HCT116 (cell line): ENCODE results near the gene SLC16A13. TPM values are rescaled to one million over a fixed set of nuclear protein-coding genes. Genes with fewer than 3 reads are reported as not detected.
A peak's percentile ranks its signal among the peaks of the same experiment; 100 is the strongest.

Source experiments
- ATAC-seq: fragments of 200-7000 bp; cut with Tn5 transposase; 2 replicates; pipeline ENCODE4 v1.9.1; 2020; ENCODE audit warnings: mild to moderate bottlenecking, moderate library complexity
- BruUV-seq: library from RNA; stranded (reverse); fragments of 400-500 nt; replicated peaks from 2 replicates; lab custom pipeline; 2021; lab: Mats Ljungman, UMichigan
- CTCF ChIA-PET: fragments of 300-600 bp; sonication (Branson Sonifier 250); formaldehyde crosslinking; loops from one replicate; lab custom pipeline; 2021; ENCODE audit warnings: antibody characterized with exemption; lab: Charles Lee
- POLR2A ChIA-PET: fragments of 300-600, 350-600 bp; sonication (Branson Sonifier 250); formaldehyde crosslinking; loops from one replicate; lab custom pipeline; 2021; ENCODE audit warnings: antibody characterized with exemption; lab: Charles Lee
- RAD21 ChIA-PET, 2 experiments: fragments of 300-600 bp; sonication (Branson Sonifier 250); formaldehyde crosslinking; loops; one replicate each; lab custom pipeline; 2023; ENCODE audit warnings: low total read pairs in 2 of 2; ENCODE audit not compliant: uncharacterized antibody in 2 of 2, unreplicated experiment in 2 of 2, low non-redundant PET in 1 of 2; lab: Charles Lee
- DNase-seq: peaks from one replicate; pipeline ENCODE4 v3.0.0-alpha.2; 2010; ENCODE audit warnings: low read depth, low spot score
- H2AFZ ChIP-seq: fragments of 200-600 bp; shearing (Covaris generic), sonication (generic); 2 replicates; pipeline ENCODE4 v1.6.1; 2017; ENCODE audit warnings: low read depth, mixed run types, mixed read lengths, antibody characterized with exemption, low read length; ENCODE audit not compliant: poor library complexity, severe bottlenecking
- H3K27ac ChIP-seq: 2 replicates; pipeline ENCODE4 v1.5.1; 2012; ENCODE audit warnings: low read depth, low read length
- H3K27me3 ChIP-seq: fragments of 200-600 bp; sonication (generic); 2 replicates; pipeline ENCODE4 v1.6.1; 2016; ENCODE audit warnings: mixed run types, low read length, mixed read lengths; ENCODE audit not compliant: insufficient read depth
- H3K36me3 ChIP-seq, 2 experiments: fragments of 200-500 bp in 1 of 2; fragments of 200-600 bp in 1 of 2; sonication (Bioruptor generic) in 1 of 2; sonication (generic) in 1 of 2; 2 replicates each; pipeline versions ENCODE4 v1.5.1 to v1.6.1; 2014 to 2016; ENCODE audit warnings: low read length in 2 of 2, inconsistent platforms in 1 of 2, mixed read lengths in 1 of 2, mixed run types in 1 of 2; ENCODE audit not compliant: insufficient read depth in 2 of 2, control insufficient read depth in 1 of 2
- H3K4me1 ChIP-seq, 2 experiments: fragments of 200-600 bp in 1 of 2; sonication (generic) in 1 of 2; 2 replicates each; pipeline versions ENCODE4 v1.5.1 to v1.6.1; 2012 to 2017; ENCODE audit warnings: low read length in 2 of 2, inconsistent platforms in 1 of 2, mild to moderate bottlenecking in 1 of 2, mixed read lengths in 1 of 2, mixed run types in 1 of 2, moderate library complexity in 1 of 2; ENCODE audit not compliant: insufficient read depth in 2 of 2, control insufficient read depth in 1 of 2
- H3K4me2 ChIP-seq: fragments of 200-600 bp; sonication (generic); 2 replicates; pipeline ENCODE4 v1.6.1; 2017; ENCODE audit warnings: mixed run types, low read length, mixed read lengths
- H3K4me3 ChIP-seq, 2 experiments: fragments of 200-600 bp in 1 of 2; sonication (generic) in 1 of 2; replicated peaks in 1 of 2; 2 replicates each; pipeline ENCODE4 v1.5.1; 2011 to 2016; ENCODE audit warnings: low read length in 2 of 2, control low read depth in 1 of 2, low read depth in 1 of 2, mild to moderate bottlenecking in 1 of 2, mixed read lengths in 1 of 2, mixed run types in 1 of 2
- H3K79me2 ChIP-seq: fragments of 200-600 bp; sonication (generic); 2 replicates; pipeline ENCODE4 v1.6.1; 2017; ENCODE audit warnings: mild to moderate bottlenecking, mixed run types, low read length, moderate library complexity, mixed read lengths; ENCODE audit not compliant: insufficient read depth
- H3K9ac ChIP-seq: fragments of 200-600 bp; sonication (generic); 2 replicates; pipeline ENCODE4 v1.6.1; 2016; ENCODE audit warnings: low read length, mixed read lengths
- H3K9me2 ChIP-seq: fragments of 200-600 bp; sonication (generic), shearing (Covaris generic); 2 replicates; pipeline ENCODE4 v1.6.1; 2017; ENCODE audit warnings: mixed run types, mild to moderate bottlenecking, moderate library complexity; ENCODE audit not compliant: insufficient read depth
- H3K9me3 ChIP-seq, 2 experiments: fragments of 200-500 bp in 1 of 2; fragments of 200-600 bp in 1 of 2; sonication (Bioruptor generic) in 1 of 2; sonication (generic) in 1 of 2; 2 replicates each; pipeline ENCODE4 v1.6.1; 2014 to 2017; ENCODE audit warnings: low read length in 2 of 2, mixed read lengths in 2 of 2, inconsistent platforms in 1 of 2, low read depth in 1 of 2, mild to moderate bottlenecking in 1 of 2, mixed run types in 1 of 2, moderate library complexity in 1 of 2; ENCODE audit not compliant: control insufficient read depth in 1 of 2, insufficient read depth in 1 of 2
- H4K20me1 ChIP-seq: fragments of 200-600 bp; sonication (generic), shearing (Covaris generic); 2 replicates; pipeline ENCODE4 v1.6.1; 2017; ENCODE audit warnings: mixed run types, mild to moderate bottlenecking, moderate library complexity; ENCODE audit not compliant: insufficient read depth
- ATF3 ChIP-seq: IDR thresholded peaks from 2 replicates; pipeline ENCODE4 v1.6.1; 2012
- CBX3 ChIP-seq: IDR thresholded peaks from 2 replicates; pipeline ENCODE4 v1.6.1; 2012; ENCODE audit warnings: low read depth
- CEBPB ChIP-seq: IDR thresholded peaks from 2 replicates; pipeline ENCODE4 v1.6.1; 2012; ENCODE audit warnings: low read depth
- CTCF ChIP-seq, 3 experiments: fragments of 200-600 bp in 1 of 3; sonication (generic) in 1 of 3; IDR thresholded peaks in 2 of 3; conservative IDR thresholded peaks in 1 of 3; 2 replicates each; pipeline ENCODE4 v1.5.1; 2012 to 2017; ENCODE audit warnings: low read depth in 2 of 3, low read length in 2 of 3, antibody characterized with exemption in 1 of 3, borderline replicate concordance in 1 of 3, control low read depth in 1 of 3, mild to moderate bottlenecking in 1 of 3, mixed read lengths in 1 of 3, mixed run types in 1 of 3, moderate library complexity in 1 of 3; ENCODE audit not compliant: insufficient read depth in 1 of 3
- EGR1 ChIP-seq: IDR thresholded peaks from 2 replicates; pipeline ENCODE4 v1.6.1; 2012; ENCODE audit warnings: low read depth
- ELF1 ChIP-seq: IDR thresholded peaks from 2 replicates; pipeline ENCODE4 v1.6.1; 2012; ENCODE audit warnings: low read depth, borderline replicate concordance
- EZH2 ChIP-seq: fragments of 200-600 bp; sonication (generic); IDR thresholded peaks from 2 replicates; pipeline ENCODE4 v1.6.1; 2017; ENCODE audit warnings: antibody characterized with exemption, mixed run types
- EZH2phosphoT487 ChIP-seq: fragments of 200-600 bp; IDR thresholded peaks from 2 replicates; pipeline ENCODE4 v1.6.1; 2018; ENCODE audit warnings: antibody characterized with exemption, borderline replicate concordance
- FOSL1 ChIP-seq: IDR thresholded peaks from 2 replicates; pipeline ENCODE4 v1.6.1; 2012; ENCODE audit warnings: low read depth
- JUND ChIP-seq: IDR thresholded peaks from 2 replicates; pipeline ENCODE4 v1.6.1; 2012
- POLR2A ChIP-seq: IDR thresholded peaks from 2 replicates; pipeline ENCODE4 v1.7.0; 2011; ENCODE audit warnings: borderline replicate concordance; ENCODE audit not compliant: insufficient read depth, insufficient read length; ENCODE audit errors: extremely low read depth
- POLR2AphosphoS5 ChIP-seq: IDR thresholded peaks from 2 replicates; pipeline ENCODE4 v1.6.1; 2011; ENCODE audit warnings: mild to moderate bottlenecking, low read depth, low read length, moderate library complexity
- RAD21 ChIP-seq: IDR thresholded peaks from 2 replicates; pipeline ENCODE4 v1.6.1; 2012; ENCODE audit warnings: low read depth, mild to moderate bottlenecking
- SIN3A ChIP-seq: IDR thresholded peaks from 2 replicates; pipeline ENCODE4 v1.6.1; 2012; ENCODE audit warnings: low read depth
- SP1 ChIP-seq: IDR thresholded peaks from 2 replicates; pipeline ENCODE4 v1.6.1; 2012; ENCODE audit warnings: low read depth
- SRF ChIP-seq: IDR thresholded peaks from 2 replicates; pipeline ENCODE4 v1.6.1; 2012; ENCODE audit warnings: low read depth
- TCF7L2 ChIP-seq: IDR thresholded peaks from 2 replicates; pipeline ENCODE4 v1.7.0; 2011; ENCODE audit warnings: borderline replicate concordance, inconsistent platforms; ENCODE audit not compliant: insufficient read depth, insufficient read length; ENCODE audit errors: extremely low read depth
- YY1 ChIP-seq: IDR thresholded peaks from 2 replicates; pipeline ENCODE4 v1.6.1; 2011; ENCODE audit warnings: low read length, low read depth, moderate library complexity, mild to moderate bottlenecking; ENCODE audit not compliant: insufficient replicate concordance; ENCODE audit errors: extremely low read depth
- intact Hi-C: fragments of 100-400 bp; cut with micrococcal nuclease; formaldehyde crosslinking; loops from 2 replicates; pipeline ENCODE4 v1.10.0; 2022
- total RNA-seq: library from RNA; stranded (reverse); gene quantifications from one replicate; pipeline ENCODE4 v1.2.1, GENCODE V29; 2021; ENCODE audit not compliant: unreplicated experiment

SLC16A13 gene
- total RNA-seq, 1 experiment from 2014 or later: 6.8 TPM

GRCh38 chr17:7035591-7036368 is at the start of gene SLC16A13 (continued):
- peak; percentile 89 for TF ChIP-seq POLR2A
- no peak for TF ChIP-seq CBX3
- no peak for TF ChIP-seq CTCF (IDR thresholded peaks at IDR 0.05 in 2 of 3, conservative IDR thresholded peaks at IDR 0.05 in 1 of 3; ENCODE audit: borderline replicate concordance in 1 of 3, insufficient read depth in 1 of 3, low read depth in 2 of 3, low read length in 2 of 3)

GRCh38 chr17:6986676-6987075 is 49.1 kb upstream of the SLC16A13 start:
- Histone ChIP-seq H4K20me1 (no peaks in the 10 kb centered on the region), H3K4me2 (no peak overlapping the region), H3K9me3 (no peaks in the 10 kb centered on the region), H3K4me3 (no peak overlapping the region), H3K27me3 (no peaks in the 10 kb centered on the region), H3K9me2 (no peaks in the 10 kb centered on the region), H3K79me2 (no peaks in the 10 kb centered on the region), H3K9ac (no peak overlapping the region), H2AFZ (no peak overlapping the region), H3K4me1 (no peaks in the 10 kb centered on the region), H3K36me3 (no peaks in the 10 kb centered on the region), H3K27ac (no peak overlapping the region)
- intact Hi-C loops: no loop called here
- ATAC-seq (no peak), DNase-seq (no peak)
- CTCF ChIA-PET: no interaction called here
- BruUV-seq: no TSS peak
- RAD21 ChIA-PET: no interaction called here
- POLR2A ChIA-PET: no interaction called here
- no peak for TF ChIP-seq EZH2phosphoT487
- no peak for TF ChIP-seq POLR2A
- no peak for TF ChIP-seq SIN3A
- no peak for TF ChIP-seq ELF1
- no peak for TF ChIP-seq SP1
- TF ChIP-seq CTCF (IDR thresholded peaks at IDR 0.05 in 2 of 3, conservative IDR thresholded peaks at IDR 0.05 in 1 of 3; ENCODE audit: borderline replicate concordance in 1 of 3, insufficient read depth in 1 of 3, low read depth in 2 of 3, low read length in 2 of 3): no peak
- no peak for TF ChIP-seq POLR2AphosphoS5
- TF ChIP-seq JUND: no peak
- TF ChIP-seq RAD21: no peak
- no peak for TF ChIP-seq TCF7L2
- TF ChIP-seq FOSL1: no peak
- no peak for TF ChIP-seq YY1
- TF ChIP-seq EZH2: no peak
- TF ChIP-seq SRF: no peak
- TF ChIP-seq ATF3: no peak
- no peak for TF ChIP-seq EGR1
- TF ChIP-seq CEBPB: no peak
- TF ChIP-seq CBX3: no peak
